ENCODE results near the gene ALK.

DNA sequence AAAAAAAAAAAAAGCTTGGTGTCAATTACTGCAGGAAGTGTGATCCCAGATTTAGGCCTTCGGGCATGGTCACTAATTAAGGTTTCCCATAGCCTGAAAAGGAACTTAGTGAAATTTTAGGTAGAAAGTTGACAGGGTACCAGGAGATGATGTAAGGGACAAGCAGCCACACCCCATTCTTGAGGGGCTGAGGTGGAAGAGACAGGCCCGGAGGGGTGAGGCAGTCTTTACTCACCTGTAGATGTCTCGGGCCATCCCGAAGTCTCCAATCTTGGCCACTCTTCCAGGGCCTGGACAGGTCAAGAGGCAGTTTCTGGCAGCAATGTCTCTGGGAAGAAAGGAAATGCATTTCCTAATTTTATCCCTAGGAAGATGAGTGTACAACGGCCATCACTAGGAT, 711.8 kb downstream of the ALK start:
- no peak for TF ChIP-seq EZH2 (IDR thresholded peaks at IDR 0.05; ENCODE audit: borderline replicate concordance, low read depth, low read length, poor library complexity, severe bottlenecking)
- TF ChIP-seq, protein P1, sequence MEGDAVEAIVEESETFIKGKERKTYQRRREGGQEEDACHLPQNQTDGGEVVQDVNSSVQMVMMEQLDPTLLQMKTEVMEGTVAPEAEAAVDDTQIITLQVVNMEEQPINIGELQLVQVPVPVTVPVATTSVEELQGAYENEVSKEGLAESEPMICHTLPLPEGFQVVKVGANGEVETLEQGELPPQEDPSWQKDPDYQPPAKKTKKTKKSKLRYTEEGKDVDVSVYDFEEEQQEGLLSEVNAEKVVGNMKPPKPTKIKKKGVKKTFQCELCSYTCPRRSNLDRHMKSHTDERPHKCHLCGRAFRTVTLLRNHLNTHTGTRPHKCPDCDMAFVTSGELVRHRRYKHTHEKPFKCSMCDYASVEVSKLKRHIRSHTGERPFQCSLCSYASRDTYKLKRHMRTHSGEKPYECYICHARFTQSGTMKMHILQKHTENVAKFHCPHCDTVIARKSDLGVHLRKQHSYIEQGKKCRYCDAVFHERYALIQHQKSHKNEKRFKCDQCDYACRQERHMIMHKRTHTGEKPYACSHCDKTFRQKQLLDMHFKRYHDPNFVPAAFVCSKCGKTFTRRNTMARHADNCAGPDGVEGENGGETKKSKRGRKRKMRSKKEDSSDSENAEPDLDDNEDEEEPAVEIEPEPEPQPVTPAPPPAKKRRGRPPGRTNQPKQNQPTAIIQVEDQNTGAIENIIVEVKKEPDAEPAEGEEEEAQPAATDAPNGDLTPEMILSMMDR (conservative IDR thresholded peaks at IDR 0.05; ENCODE audit: low read depth, low read length): no peak

All from A673 (cell line).